Measurements from ENCODE around the gene NPIPA5.
A peak's percentile ranks its signal among the peaks of the same experiment; 100 is the strongest.
"Not testable (repeated sequence)": the region's sequence is repeated elsewhere in the genome, so short reads cannot be mapped to it uniquely, and the experiment has no call there.

The NPIPA5 gene

GRCh38 chr16:15388060-15388459, 10.0 kb upstream of the NPIPA5 start:
- not testable (repeated sequence) for DNase-seq

GRCh38 chr16:15382810-15383209, 4.7 kb upstream of the NPIPA5 start:
- peak; percentile 6 for DNase-seq

GRCh38 chr16:15357495-15357894, 20.6 kb downstream of the NPIPA5 start:
- not testable (repeated sequence) for DNase-seq

GRCh38 chr16:15354846-15355245, 23.2 kb downstream of the NPIPA5 start:
- not testable (repeated sequence) for DNase-seq

GRCh38 chr16:15352852-15353251, 25.2 kb downstream of the NPIPA5 start:
- DNase-seq = not testable (repeated sequence)

- not testable (repeated sequence) for DNase-seq
These were observed 26.3 kb downstream of the NPIPA5 start for GRCh38 chr16:15351745-15352144.

- not testable (repeated sequence) for DNase-seq
These were observed 26.8 kb downstream of the NPIPA5 start for GRCh38 chr16:15351251-15351650.

- DNase-seq = not testable (repeated sequence)
These were observed 29.4 kb downstream of the NPIPA5 start for GRCh38 chr16:15348721-15349120.

- not testable (repeated sequence) for DNase-seq
These were observed 35.8 kb downstream of the NPIPA5 start for GRCh38 chr16:15342337-15342736.

GRCh38 chr16:15338986-15339385, 39.1 kb downstream of the NPIPA5 start:
- DNase-seq = not testable (repeated sequence)

GRCh38 chr16:15337974-15338605, 40.0 kb downstream of the NPIPA5 start:
- not testable (repeated sequence) for DNase-seq

GRCh38 chr16:15335609-15336008, 42.5 kb downstream of the NPIPA5 start:
- not testable (repeated sequence) for DNase-seq

- DNase-seq = not testable (repeated sequence)
These were observed 44.1 kb downstream of the NPIPA5 start for GRCh38 chr16:15333969-15334368.

- DNase-seq = not testable (repeated sequence)
These were observed 47.1 kb downstream of the NPIPA5 start for GRCh38 chr16:15330978-15331377.

- not testable (repeated sequence) for DNase-seq
These were observed 53.1 kb downstream of the NPIPA5 start for GRCh38 chr16:15324954-15325353.

- not testable (repeated sequence) for DNase-seq
These were observed 54.7 kb downstream of the NPIPA5 start for GRCh38 chr16:15323373-15323772.

- DNase-seq = not testable (repeated sequence)
These were observed 56.9 kb downstream of the NPIPA5 start for GRCh38 chr16:15321221-15321620.

GRCh38 chr16:15314562-15314961, 63.5 kb downstream of the NPIPA5 start:
- not testable (repeated sequence) for DNase-seq
